ENCODE results near the gene SMIM7. TPM values are rescaled to one million over a fixed set of nuclear protein-coding genes. Genes with fewer than 3 reads are reported as not detected.
"Not testable (repeated sequence)": the region's sequence is repeated elsewhere in the genome, so short reads cannot be mapped to it uniquely, and the experiment has no call there.

Gene SMIM7
- total RNA-seq, 1 experiment from 2014 or later, result 135 TPM

- no peak for DNase-seq (ENCODE audit: low read depth)
Measured at GRCh38 chr19:16654627-16655026, 5.3 kb downstream of the SMIM7 start.

GRCh38 chr19:16654140-16654539, 5.8 kb downstream of the SMIM7 start:
- DNase-seq (ENCODE audit: low read depth), result peak; percentile 18

GRCh38 chr19:16652854-16653253, 7.1 kb downstream of the SMIM7 start:
- no peak for DNase-seq (ENCODE audit: low read depth)

DNA sequence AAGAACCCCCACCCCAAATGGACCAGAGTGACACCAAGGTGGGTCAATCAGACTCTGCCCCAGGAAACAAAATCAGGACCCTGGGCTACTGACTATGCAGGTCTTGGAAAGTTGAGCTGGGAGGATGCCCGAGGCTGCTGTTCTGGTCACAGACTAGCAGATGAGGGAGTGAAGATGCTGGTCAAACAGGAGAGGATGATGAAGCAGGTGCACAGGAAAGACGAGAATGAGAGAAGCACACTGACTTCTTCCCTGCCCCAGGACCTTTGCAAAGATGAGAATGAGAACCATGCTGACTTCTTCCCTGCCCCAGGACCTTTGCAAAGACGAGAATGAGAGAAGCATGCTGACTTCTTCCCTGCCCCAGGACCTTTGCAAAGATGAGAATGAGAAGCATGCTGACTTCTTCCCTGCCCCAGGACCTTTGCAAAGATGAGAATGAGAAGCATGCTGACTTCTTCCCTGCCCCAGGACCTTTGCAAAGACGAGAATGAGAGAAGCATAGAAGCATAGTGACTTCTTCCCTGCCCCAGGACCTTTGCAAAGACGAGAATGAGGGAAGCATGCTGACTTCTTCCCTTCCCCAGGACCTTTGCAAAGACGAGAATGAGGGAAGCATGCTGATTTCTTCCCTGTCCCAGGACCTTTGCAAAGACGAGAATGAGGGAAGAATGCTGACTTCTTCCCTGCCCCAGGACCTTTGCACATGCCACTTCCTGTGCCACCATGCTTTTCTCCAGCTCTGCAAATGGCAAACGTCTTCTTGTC, 8.3 kb downstream of the SMIM7 start:
- DNase-seq (ENCODE audit: low read depth), result not testable (repeated sequence)

DNA sequence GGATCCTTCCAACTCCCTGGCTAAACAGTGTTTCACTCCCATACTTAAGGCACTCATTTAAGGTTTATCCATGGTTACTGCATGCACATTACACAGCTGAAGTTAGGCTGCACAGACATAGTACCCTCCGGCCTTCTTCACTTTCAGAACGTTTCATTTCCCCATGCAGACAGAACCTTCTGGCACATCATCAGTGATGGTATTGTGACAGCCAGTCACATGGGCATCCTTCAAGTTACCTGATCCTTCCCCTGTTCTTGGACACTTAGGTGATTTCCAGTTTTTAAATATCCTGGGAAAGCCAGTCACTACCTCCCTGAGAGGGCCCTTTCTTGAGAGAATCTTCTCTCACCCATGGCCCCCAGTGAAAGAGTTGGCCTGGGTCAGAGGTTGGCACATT, 9.1 kb downstream of the SMIM7 start:
- DNase-seq (ENCODE audit: low read depth), result no peak

DNA sequence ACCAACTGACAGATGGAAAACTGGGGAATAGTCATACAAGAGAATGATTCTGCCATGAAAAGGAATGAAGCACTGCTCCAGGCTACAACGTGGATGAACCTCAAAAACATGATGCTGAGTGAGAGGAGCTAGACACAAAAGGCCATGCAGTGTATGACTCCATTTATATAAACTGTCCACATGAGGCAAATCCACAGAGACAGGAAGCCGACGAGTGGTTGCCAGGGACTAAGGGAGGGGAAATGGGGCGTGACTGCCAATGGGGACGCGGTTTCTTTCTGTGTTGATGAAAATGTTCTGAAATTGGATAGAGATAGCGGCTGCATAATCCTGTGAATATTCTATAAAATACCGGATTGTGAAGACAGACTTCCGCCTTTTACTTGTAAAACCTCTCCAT, 10.2 kb downstream of the SMIM7 start:
- no peak for DNase-seq (ENCODE audit: low read depth)

DNA sequence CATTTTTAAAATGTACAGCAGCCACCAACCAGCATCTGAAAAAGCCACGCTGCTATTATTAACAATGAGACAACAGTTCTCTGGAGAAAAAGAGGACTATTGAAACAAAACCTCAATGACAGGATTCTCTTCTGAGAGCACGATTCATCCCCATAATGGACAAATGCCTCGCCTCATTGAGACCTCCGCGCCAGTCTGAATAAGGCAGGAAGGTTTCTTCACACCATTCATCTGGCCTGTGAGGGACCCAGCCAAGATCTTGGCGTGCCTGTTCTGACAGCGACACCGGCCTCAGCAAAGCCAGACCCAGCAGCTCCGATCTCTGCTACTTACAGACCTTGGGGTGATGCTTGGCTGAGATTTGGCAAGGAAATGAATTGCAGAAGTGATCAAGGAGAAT, 14.8 kb downstream of the SMIM7 start:
- DNase-seq (ENCODE audit: low read depth), result no peak

GRCh38 chr19:16641695-16642094, 18.2 kb downstream of the SMIM7 start:
- DNase-seq (ENCODE audit: low read depth), result no peak

GRCh38 chr19:16640951-16641350, 19.0 kb downstream of the SMIM7 start:
- DNase-seq (ENCODE audit: low read depth), result no peak

DNA sequence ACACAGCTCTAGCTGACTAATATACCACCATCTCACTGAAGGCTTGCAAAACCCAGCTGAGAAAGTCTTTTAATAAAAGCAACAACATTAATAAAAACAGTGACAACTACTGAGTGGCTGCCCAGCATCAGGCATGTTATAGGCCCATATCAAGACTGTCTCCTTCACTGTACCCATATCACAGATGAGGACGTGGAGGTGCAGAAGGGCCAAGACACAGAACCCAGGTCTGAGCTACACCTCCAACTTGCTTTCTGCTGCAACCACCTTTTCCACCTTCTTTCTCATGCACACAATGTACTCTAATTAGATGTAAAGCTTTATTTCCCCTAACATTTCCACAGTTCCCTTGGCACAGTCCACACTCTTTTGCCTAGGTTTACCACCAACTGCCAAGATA, 21.3 kb downstream of the SMIM7 start:
- DNase-seq (ENCODE audit: low read depth), result no peak

DNA sequence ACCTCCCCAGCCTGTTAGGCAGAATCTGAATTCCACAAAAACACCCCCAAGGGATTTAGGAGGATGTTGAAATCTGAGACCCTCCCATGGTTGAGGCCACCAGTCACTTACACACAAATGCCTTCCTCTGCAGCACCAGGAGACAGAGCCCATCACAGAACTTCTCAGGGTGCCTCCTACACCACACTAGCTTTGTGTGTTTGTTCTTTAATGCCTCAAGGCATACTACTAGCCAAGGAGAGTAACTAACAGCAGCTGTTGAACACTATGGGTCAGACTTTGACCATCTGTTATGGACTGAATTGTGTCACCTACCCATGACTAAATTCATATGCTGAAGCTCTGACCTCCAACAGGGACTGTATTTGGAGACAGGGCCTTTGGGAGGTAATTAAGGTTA, 22.4 kb downstream of the SMIM7 start:
- DNase-seq (ENCODE audit: low read depth), result peak; percentile 13

DNA sequence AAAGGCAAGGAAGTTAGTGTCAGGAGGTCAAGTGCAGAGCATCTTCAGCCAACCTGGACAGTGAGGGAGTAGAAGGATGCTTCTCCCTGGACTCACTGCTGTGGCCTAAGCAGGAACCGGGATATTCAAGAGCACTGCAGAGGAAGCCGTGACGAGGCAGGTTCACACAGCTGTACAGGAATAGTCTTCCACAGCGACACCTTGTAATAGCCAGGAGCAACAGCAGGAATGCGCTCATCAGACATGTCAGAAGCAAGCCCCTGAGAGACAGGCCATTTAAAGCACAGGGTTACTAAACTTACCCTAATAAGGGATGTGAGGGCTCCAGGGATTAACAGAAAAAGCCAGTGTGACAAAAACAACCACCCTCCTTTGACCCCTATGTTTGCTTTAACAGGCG, 28.5 kb downstream of the SMIM7 start:
- DNase-seq (ENCODE audit: low read depth), result no peak

DNA sequence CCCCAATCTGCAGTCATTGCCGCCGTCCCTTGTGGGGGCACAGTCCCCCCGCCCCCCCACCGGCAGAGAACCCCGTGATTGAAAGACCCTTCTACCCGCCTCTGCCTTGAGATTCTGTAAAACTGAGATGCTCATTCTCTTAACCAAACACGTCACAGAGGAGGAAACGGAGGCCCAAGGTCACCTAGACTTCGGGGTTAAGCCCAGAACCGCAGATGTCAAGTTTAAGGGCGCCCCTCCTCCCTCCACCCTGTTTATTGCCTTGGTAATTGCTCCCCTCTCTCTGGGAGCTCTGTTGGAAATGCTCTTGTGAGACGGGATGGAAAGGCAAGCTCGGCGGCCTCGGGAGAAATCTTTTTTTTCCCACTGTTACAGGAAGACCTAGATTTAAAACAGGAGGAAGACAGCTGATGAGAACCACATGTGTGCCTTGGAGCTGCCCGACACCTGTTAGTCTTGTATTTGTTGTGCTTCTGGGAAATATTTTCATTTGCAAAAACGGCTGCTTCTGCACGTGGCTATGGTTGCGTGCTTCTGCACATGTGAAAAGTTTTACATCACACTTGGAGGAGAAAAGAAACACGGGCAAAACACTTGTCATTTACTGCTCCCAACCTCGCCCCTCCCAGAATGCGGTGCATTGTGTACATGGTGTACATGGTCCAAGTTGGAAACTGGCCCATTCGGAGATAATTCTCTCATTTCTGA, 30.8 kb downstream of the SMIM7 start:
- peak; percentile 29 for DNase-seq (ENCODE audit: low read depth)

DNA sequence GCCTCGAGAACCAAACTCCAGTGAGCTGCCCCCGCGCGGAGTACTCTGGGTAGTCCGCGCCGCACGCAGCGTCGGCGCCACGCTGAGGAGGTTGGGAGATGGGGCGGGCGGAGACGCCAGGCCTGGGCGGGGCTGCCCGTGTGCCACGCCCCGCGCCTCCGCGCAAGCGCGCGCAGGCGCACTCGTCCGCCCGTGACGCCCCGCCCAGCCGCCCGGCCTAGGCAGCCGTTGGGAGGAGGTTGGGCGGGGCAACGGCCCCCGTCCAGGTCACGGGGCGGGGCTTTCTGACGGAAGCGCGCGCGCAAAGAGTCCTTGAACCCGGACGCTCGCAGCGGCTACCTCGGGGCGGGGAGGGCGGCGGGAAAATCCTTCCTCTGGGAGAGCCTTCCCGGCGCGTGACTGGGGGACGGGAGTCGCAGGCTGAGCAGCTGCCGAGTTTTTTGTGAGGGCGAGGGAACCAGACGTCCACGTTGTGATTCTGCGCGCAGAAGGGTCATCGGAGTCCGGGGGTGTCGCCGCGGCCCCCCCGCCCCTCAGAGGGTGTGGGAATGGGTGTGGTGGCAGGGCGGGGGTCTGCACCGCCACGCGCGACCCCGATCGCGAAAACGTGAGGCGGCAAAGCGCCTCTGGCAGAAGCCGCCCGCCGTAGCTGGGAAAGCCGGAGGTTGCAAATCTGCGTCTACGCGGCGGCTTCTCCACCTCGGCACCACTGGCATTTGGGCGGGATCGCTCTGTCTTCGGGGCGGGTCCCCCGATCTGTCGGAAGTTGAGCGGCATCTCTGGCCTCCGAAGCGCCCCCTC, 31.6 kb downstream of the SMIM7 start, which contains the start of gene MED26:
Gene MED26 (minus strand): TSS at position 22 of the 801 bp plus-strand sequence. CDS start 261 bp downstream, outside the sequence.
- DNase-seq (ENCODE audit: low read depth), result peak; percentile 89

GRCh38 chr19:16627928-16628182, 32.1 kb downstream of the SMIM7 start:
- no peak for DNase-seq (ENCODE audit: low read depth)

DNA sequence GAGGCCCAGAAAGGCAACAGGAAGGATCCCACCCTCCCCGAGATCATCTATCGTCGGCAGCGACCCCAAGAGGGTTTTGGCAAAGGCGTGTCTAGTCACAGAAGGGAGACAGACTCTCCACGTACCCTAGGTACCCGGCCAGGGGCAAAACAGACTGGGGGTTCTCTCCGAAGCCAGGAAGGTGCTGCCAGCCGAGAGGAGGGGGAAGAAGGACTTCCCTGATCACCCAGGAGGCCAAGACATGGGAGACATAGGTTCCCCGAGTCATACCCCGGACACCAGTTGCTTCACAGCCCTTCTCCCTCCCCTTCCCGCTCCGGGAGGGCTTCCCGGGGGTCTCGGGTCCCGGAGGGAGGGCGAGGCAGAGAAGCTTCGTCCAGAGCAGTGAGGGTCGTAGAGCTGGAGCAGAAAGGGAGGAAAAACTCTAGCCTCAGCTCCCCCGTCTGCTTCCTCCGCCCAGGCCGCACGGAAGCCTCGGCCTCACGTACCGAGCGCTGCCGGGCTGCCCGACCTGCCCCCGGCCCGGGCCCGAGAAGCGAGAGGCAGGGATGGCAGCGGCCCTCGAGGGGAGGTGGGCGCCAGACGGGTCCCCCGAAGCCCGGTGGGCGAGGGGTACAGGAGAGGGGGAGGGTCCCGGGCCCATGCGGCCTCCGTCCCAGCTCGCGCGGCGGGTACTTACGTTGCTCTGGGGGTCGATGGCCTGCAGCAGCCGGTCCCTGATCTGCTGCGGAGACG, 32.6 kb downstream of the SMIM7 start:
- peak; percentile 13 for DNase-seq (ENCODE audit: low read depth)

DNA sequence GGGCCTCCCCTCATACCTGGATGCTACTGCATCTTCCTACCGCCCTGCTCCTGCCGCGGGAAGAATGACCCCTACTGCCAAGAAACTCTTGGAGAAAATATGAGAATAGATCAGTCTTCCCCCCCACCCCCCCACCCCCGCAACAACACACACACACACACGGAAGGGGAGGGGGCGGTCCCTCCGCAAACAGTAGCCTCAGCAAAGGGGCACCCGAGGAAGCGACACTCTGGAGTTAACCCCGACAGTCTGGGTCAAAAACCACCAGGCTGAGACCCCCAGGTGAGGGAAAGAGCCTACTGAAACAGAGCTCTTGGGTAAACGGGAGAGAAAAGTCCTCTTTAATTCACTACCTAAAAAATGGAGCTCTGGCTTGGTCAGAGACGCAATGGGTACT, 33.1 kb downstream of the SMIM7 start:
- DNase-seq (ENCODE audit: low read depth), result no peak

DNA sequence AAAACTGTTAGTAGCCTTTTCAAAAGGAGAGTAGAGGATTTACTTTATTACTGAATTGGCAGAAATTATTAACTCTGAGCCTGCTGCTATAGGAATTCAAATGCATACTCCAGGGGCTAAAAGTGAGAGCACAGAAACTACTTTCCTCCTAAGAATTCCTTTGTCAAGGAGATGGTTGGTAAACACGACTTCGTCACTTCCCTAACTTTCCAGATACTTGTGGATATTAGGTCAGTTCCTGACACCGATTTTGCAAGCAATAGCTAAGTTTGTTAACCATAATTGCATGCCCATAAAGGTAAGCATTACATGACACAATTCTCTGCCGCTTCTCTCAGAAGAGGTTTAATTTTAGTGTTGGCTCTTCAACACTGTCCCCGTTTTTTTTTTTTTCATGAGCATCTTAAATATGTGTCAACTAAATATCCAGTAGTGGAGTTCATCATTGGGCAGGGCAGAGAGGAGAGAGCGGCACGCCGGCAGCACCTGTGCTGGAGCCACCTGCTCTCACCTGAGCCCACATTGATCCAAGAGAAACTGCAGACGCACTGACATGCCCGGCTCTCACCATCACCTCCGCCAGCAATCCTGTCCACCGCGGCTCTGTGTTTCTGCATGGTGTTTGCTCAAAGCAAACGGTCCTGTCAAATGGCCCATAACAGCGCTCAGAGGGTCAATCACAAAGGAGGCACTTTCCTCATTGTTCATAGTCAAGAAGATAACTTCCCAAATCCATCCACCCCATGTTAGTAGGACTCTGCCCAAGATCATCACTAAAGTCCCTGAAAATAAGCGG, 34.6 kb downstream of the SMIM7 start:
- no peak for DNase-seq (ENCODE audit: low read depth)

DNA sequence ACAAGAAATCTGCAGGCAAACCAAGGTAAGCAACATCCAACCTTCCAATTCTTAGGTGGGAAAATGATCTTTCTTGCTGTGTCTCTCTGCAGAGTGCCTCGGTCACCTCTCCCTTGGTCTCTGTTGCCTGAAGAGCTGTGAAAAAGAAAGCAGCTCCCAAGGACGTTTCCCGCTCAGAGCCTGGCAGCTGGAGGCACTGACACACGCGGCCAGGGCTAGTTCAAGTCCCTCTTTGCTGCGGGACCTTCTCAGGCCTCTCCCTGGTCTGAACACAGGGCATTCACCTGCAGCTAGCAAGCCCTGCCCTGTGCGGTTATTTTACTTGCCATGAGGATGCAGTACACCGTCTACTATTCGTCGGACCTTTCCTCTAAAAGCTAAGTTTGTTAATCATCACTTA, 35.7 kb downstream of the SMIM7 start:
- no peak for DNase-seq (ENCODE audit: low read depth)

DNA sequence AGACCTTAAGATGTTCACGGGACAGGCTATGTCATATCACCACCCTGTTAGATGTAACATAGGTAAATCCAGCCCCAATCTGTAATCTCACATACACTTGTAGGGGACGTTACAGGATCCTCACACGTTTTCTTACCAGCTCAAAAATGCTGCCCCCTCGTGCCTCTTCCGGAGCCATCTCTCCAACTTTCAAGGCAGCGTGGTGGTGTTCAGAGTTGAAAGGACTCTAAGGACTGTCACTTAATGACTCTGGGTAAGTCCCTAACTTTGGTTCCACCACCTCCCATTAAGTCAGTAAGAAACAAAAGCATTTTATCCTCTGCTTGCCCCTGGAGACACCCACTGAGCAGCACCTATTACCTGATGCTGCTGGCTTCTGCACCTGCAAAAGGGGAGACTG, 36.4 kb downstream of the SMIM7 start:
- no peak for DNase-seq (ENCODE audit: low read depth)

GRCh38 chr19:16623066-16623465, 36.9 kb downstream of the SMIM7 start:
- no peak for DNase-seq (ENCODE audit: low read depth)
